IPS-18a (cell line): ENCODE data around the gene UBE2V1.

Source experiments
- H3K27ac ChIP-seq: one replicate; pipeline ENCODE4 v1.5.1; 2013; ENCODE audit warnings: low read length
- H3K27me3 ChIP-seq: one replicate; pipeline ENCODE4 v1.6.1; 2013; ENCODE audit warnings: mild to moderate bottlenecking, low read length; ENCODE audit not compliant: control insufficient read depth, insufficient read depth
- H3K36me3 ChIP-seq: one replicate; pipeline ENCODE4 v1.6.1; 2013; ENCODE audit warnings: low read depth, low read length; ENCODE audit not compliant: control insufficient read depth
- H3K4me1 ChIP-seq: one replicate; pipeline ENCODE4 v1.6.1; 2013; ENCODE audit warnings: low read depth, low read length; ENCODE audit not compliant: control insufficient read depth
- H3K4me3 ChIP-seq: one replicate; pipeline ENCODE4 v1.5.1; 2013; ENCODE audit warnings: low read length
- H3K9ac ChIP-seq: one replicate; pipeline ENCODE4 v1.6.1; 2013; ENCODE audit warnings: mild to moderate bottlenecking, low read length, moderate library complexity
- H3K9me3 ChIP-seq: one replicate; pipeline ENCODE4 v1.6.1; 2013; ENCODE audit warnings: low read depth, low read length; ENCODE audit not compliant: control insufficient read depth

Gene UBE2V1

DNA sequence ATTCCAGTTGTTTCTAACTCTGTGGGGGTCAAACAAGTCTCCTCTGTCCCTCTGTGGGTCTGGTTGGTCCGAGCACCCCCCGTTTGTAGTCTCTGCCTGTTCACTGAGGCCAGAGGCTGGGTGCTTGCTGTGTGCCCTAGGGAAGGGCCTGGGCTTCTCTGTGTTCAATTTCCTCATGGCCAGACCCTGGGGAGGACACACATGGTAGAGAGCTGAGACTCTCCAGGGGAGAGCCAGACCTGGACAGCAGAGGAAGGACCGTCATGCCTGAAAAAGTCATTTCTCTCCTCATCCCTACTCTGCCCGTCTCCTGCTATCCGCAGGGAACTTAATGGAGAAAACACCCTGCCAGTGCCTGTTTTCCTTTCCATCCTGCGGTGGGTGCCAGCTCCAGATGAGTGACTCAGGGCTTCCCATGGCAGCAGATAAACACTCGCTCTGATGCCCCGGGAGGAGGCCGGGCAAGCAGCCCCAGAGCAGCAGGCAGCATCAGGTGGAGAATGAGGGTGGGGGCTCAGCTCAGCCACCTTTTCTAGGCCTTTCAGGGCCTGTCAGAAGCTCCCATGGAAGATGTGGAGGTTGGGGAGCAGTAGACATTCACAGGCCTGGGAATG, 78.3 kb downstream of the UBE2V1 start:
- no peaks in the 10 kb centered on the region for H3K9me3 ChIP-seq
- H3K27ac ChIP-seq = no peak overlapping the region
- H3K9ac ChIP-seq = no peak overlapping the region
- no peaks in the 10 kb centered on the region for H3K4me1 ChIP-seq
- H3K4me3 ChIP-seq = no peak overlapping the region
- H3K36me3 ChIP-seq = no peaks in the 10 kb centered on the region
- H3K27me3 ChIP-seq = no peaks in the 10 kb centered on the region

DNA sequence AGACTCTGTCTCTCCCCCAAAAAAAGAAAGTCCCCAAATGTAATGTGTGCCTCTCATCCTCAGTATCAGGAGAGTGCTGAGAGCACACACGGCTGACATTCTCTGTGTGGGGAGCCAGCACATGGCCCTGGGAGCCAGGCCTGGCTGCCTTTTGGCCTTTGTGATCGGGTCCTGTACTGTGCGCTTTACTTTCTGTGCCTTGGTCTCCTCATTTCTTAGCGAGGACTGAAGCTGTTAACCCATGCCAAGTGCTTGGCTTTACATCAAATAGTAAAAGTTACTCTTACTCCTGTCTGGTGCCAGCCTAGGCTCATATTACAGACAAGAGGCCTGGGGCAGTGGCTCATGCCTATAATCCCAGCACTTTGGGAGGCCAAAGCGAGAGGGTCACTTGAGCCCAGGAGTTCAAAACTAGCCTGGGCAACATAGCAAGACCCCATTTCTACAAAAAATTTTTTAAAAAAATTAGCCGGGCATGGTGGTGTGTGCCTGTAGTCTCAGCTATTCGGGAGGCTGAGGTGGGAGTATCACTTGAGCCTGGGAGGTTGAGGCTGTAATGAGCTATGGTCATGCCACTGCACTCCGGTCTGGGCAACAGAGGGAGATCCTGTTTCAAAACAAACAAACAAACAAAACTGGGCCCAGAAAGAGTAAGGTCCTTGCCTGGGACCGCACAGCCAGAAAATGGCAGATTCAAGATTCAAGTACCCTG, 79.8 kb downstream of the UBE2V1 start:
- H3K27ac ChIP-seq = no peak overlapping the region
- H3K4me1 ChIP-seq = no peaks in the 10 kb centered on the region
- no peaks in the 10 kb centered on the region for H3K36me3 ChIP-seq
- no peaks in the 10 kb centered on the region for H3K9me3 ChIP-seq
- no peak overlapping the region for H3K9ac ChIP-seq
- no peaks in the 10 kb centered on the region for H3K27me3 ChIP-seq
- H3K4me3 ChIP-seq = no peak overlapping the region
